GM12872 (cell line): ENCODE results near the gene SEBOX.

Experiments
- CTCF ChIP-seq: IDR thresholded peaks from 3 replicates; pipeline ENCODE4 v1.5.1; 2011; ENCODE audit warnings: low read depth, mild to moderate bottlenecking, low read length, moderate library complexity; ENCODE audit not compliant: insufficient read depth

Gene SEBOX

GRCh38 chr17:28391401-28391800 lies 26.4 kb upstream of the SEBOX start:
- no peak for TF ChIP-seq CTCF

GRCh38 chr17:28390984-28391383 lies 26.0 kb upstream of the SEBOX start:
- TF ChIP-seq CTCF, result no peak

- TF ChIP-seq CTCF, result no peak
These were observed 25.6 kb upstream of the SEBOX start for GRCh38 chr17:28390563-28390962.

- TF ChIP-seq CTCF, result no peak
These were observed 25.1 kb upstream of the SEBOX start for GRCh38 chr17:28390141-28390540.

GRCh38 chr17:28388106-28388505 lies 23.1 kb upstream of the SEBOX start:
- no peak for TF ChIP-seq CTCF

GRCh38 chr17:28386391-28386790 lies 21.4 kb upstream of the SEBOX start:
- no peak for TF ChIP-seq CTCF

GRCh38 chr17:28385406-28385805 lies 20.4 kb upstream of the SEBOX start:
- no peak for TF ChIP-seq CTCF

GRCh38 chr17:28385037-28385400 lies 20.0 kb upstream of the SEBOX start:
- no peak for TF ChIP-seq CTCF
